GM21576 (cell line): ENCODE measurements around the gene SGSM2.

Experiments used
- ATAC-seq: cut with Tn5 transposase; IDR thresholded peaks from one replicate; pipeline ENCODE4 v1.9.1; 2021; ENCODE audit warnings: mild to moderate bottlenecking, moderate library complexity; ENCODE audit not compliant: unreplicated experiment

The SGSM2 gene

GRCh38 chr17:2335726-2336214, 1.5 kb upstream of the SGSM2 start:
- no peak for ATAC-seq

GRCh38 chr17:2336215-2336851, 968 bp upstream of the SGSM2 start, which contains the start of gene TSR1:
TSS of gene TSR1 (minus strand) at chr17:2336457. CDS start at chr17:2336427, 30 bp downstream.
- peak; percentile 80 for ATAC-seq

GRCh38 chr17:2337544-2338314, 428 bp downstream of the SGSM2 start:
- ATAC-seq = peak; percentile 10

GRCh38 chr17:2338315-2338657, 985 bp downstream of the SGSM2 start:
- no peak for ATAC-seq

- no peak for ATAC-seq
Observed at GRCh38 chr17:2343421-2343820, 6.1 kb downstream of the SGSM2 start.

GRCh38 chr17:2344528-2344927, 7.2 kb downstream of the SGSM2 start:
- ATAC-seq = no peak

GRCh38 chr17:2346475-2346874, 9.2 kb downstream of the SGSM2 start:
- no peak for ATAC-seq

- no peak for ATAC-seq
Observed at GRCh38 chr17:2347805-2348685, 10.7 kb downstream of the SGSM2 start.

GRCh38 chr17:2351269-2351668, 14.0 kb downstream of the SGSM2 start:
- no peak for ATAC-seq

GRCh38 chr17:2354311-2354710, 17.0 kb downstream of the SGSM2 start:
- no peak for ATAC-seq

- no peak for ATAC-seq
Observed at GRCh38 chr17:2357237-2357636, 19.9 kb downstream of the SGSM2 start.

- no peak for ATAC-seq
Observed at GRCh38 chr17:2357931-2358434, 20.7 kb downstream of the SGSM2 start.

GRCh38 chr17:2361010-2361760, 23.9 kb downstream of the SGSM2 start:
- no peak for ATAC-seq

- ATAC-seq = no peak
Observed at GRCh38 chr17:2362016-2362415, 24.7 kb downstream of the SGSM2 start.

- no peak for ATAC-seq
Observed at GRCh38 chr17:2362416-2362815, 25.1 kb downstream of the SGSM2 start.

GRCh38 chr17:2362881-2363280, 25.6 kb downstream of the SGSM2 start:
- no peak for ATAC-seq

- no peak for ATAC-seq
Observed at GRCh38 chr17:2363318-2363717, 26.0 kb downstream of the SGSM2 start.

GRCh38 chr17:2363851-2364762, 26.8 kb downstream of the SGSM2 start:
- ATAC-seq = no peak

GRCh38 chr17:2364763-2365116, 27.4 kb downstream of the SGSM2 start:
- ATAC-seq = no peak

- ATAC-seq = no peak
Observed at GRCh38 chr17:2365132-2365531, 27.8 kb downstream of the SGSM2 start.
